Endothelial cell (in vitro differentiated cells): Measurements from ENCODE around the gene ZNF341. TPM values are rescaled to one million over a fixed set of nuclear protein-coding genes. Genes with fewer than 3 reads are reported as not detected.

Experiments used
- DNase-seq: peaks from one replicate; pipeline ENCODE4 v3.0.0; 2021; ENCODE audit warnings: low spot score
- H3K27ac Mint-ChIP-seq: one replicate; pipeline ENCODE4 v1.8.0; 2021; ENCODE audit warnings: mixed read lengths, inconsistent platforms; ENCODE audit not compliant: unreplicated experiment
- H3K27me3 Mint-ChIP-seq: one replicate; pipeline ENCODE4 v1.8.0; 2021; ENCODE audit warnings: mild to moderate bottlenecking, moderate library complexity, mixed read lengths, inconsistent platforms; ENCODE audit not compliant: unreplicated experiment
- H3K36me3 Mint-ChIP-seq: one replicate; pipeline ENCODE4 v1.8.0; 2021; ENCODE audit warnings: mild to moderate bottlenecking, low read depth, mixed read lengths, inconsistent platforms; ENCODE audit not compliant: unreplicated experiment
- H3K4me1 Mint-ChIP-seq: one replicate; pipeline ENCODE4 v1.8.0; 2021; ENCODE audit warnings: mild to moderate bottlenecking, mixed read lengths, inconsistent platforms; ENCODE audit not compliant: unreplicated experiment
- H3K4me3 Mint-ChIP-seq: one replicate; pipeline ENCODE4 v1.8.0; 2021; ENCODE audit warnings: mild to moderate bottlenecking, mixed read lengths, inconsistent platforms; ENCODE audit not compliant: unreplicated experiment
- H3K9me3 Mint-ChIP-seq: one replicate; pipeline ENCODE4 v1.8.0; 2021; ENCODE audit warnings: mixed read lengths, inconsistent platforms; ENCODE audit not compliant: unreplicated experiment
- CTCF ChIP-seq: fragments of 200-600 bp; sonication (generic); IDR thresholded peaks from one replicate; pipeline ENCODE4 v1.5.0; 2021; ENCODE audit warnings: antibody characterized with exemption; ENCODE audit not compliant: unreplicated experiment
- total RNA-seq: library from RNA; stranded (reverse); fragmentation: NEBNext Ultra II Directional; extraction: Animal tissue kit (Norgen Biotek cat#: 25700); gene quantifications from one replicate; pipeline ENCODE4 v1.2.1, GENCODE V29; 2021; ENCODE audit not compliant: unreplicated experiment

The ZNF341 gene
- total RNA-seq, 1 donor from 2014 or later: 3.5 TPM

GRCh38 chr20:33811776-33812151 is 80.0 kb downstream of the ZNF341 start:
- H3K4me3 Mint-ChIP-seq: peak overlapping the region; percentile 99
- H3K4me1 Mint-ChIP-seq: peaks cover 30% of the 10 kb centered on the region
- H3K9me3 Mint-ChIP-seq: no peaks in the 10 kb centered on the region
- no peak for TF ChIP-seq CTCF
- peaks cover 15% of the 10 kb centered on the region for H3K27me3 Mint-ChIP-seq
- H3K27ac Mint-ChIP-seq: peak overlapping the region; percentile 94
- H3K36me3 Mint-ChIP-seq: peaks cover 9% of the 10 kb centered on the region
- no peak for DNase-seq

GRCh38 chr20:33812152-33812849 is 80.5 kb downstream of the ZNF341 start:
- TF ChIP-seq CTCF: no peak
- H3K36me3 Mint-ChIP-seq: peaks cover 9% of the 10 kb centered on the region
- peaks cover 15% of the 10 kb centered on the region for H3K27me3 Mint-ChIP-seq
- DNase-seq: no peak
- H3K4me3 Mint-ChIP-seq: peak overlapping the region; percentile 99
- no peaks in the 10 kb centered on the region for H3K9me3 Mint-ChIP-seq
- H3K27ac Mint-ChIP-seq: peak overlapping the region; percentile 94
- peaks cover 32% of the 10 kb centered on the region for H3K4me1 Mint-ChIP-seq

- peak overlapping the region; percentile 94 for H3K27ac Mint-ChIP-seq
- H3K4me1 Mint-ChIP-seq: peaks cover 36% of the 10 kb centered on the region
- H3K4me3 Mint-ChIP-seq: peak overlapping the region; percentile 99
- TF ChIP-seq CTCF: no peak
- peaks cover 9% of the 10 kb centered on the region for H3K36me3 Mint-ChIP-seq
- DNase-seq: no peak
- H3K9me3 Mint-ChIP-seq: no peaks in the 10 kb centered on the region
- peaks cover 15% of the 10 kb centered on the region for H3K27me3 Mint-ChIP-seq
These were observed 81.2 kb downstream of the ZNF341 start for GRCh38 chr20:33812908-33813462.

- Mint-ChIP-seq H3K4me1 (peaks cover 36% of the 10 kb centered on the region), H3K27ac (no peak overlapping the region), H3K27me3 (peaks cover 15% of the 10 kb centered on the region), H3K36me3 (peaks cover 9% of the 10 kb centered on the region), H3K4me3 (peak overlapping the region; percentile 6), H3K9me3 (no peaks in the 10 kb centered on the region)
- DNase-seq: no peak
- TF ChIP-seq CTCF: no peak
These were observed 82.5 kb downstream of the ZNF341 start for GRCh38 chr20:33814238-33814712.

- TF ChIP-seq CTCF: no peak
- H3K27ac Mint-ChIP-seq: no peak overlapping the region
- peaks cover 9% of the 10 kb centered on the region for H3K36me3 Mint-ChIP-seq
- peaks cover 15% of the 10 kb centered on the region for H3K27me3 Mint-ChIP-seq
- DNase-seq: no peak
- no peaks in the 10 kb centered on the region for H3K9me3 Mint-ChIP-seq
- H3K4me3 Mint-ChIP-seq: no peak overlapping the region
- H3K4me1 Mint-ChIP-seq: peaks cover 40% of the 10 kb centered on the region
These were observed 83.9 kb downstream of the ZNF341 start for GRCh38 chr20:33815671-33816070.
